GM19035 (cell line): Measurements from ENCODE around the gene KRTAP26-1.

Experiments
- ATAC-seq: cut with Tn5 transposase; IDR thresholded peaks from one replicate; pipeline ENCODE4 v1.9.1; 2021; ENCODE audit not compliant: unreplicated experiment

Gene KRTAP26-1

GRCh38 chr21:30271611-30272010 lies 48.5 kb downstream of the KRTAP26-1 start:
- no peak for ATAC-seq

DNA sequence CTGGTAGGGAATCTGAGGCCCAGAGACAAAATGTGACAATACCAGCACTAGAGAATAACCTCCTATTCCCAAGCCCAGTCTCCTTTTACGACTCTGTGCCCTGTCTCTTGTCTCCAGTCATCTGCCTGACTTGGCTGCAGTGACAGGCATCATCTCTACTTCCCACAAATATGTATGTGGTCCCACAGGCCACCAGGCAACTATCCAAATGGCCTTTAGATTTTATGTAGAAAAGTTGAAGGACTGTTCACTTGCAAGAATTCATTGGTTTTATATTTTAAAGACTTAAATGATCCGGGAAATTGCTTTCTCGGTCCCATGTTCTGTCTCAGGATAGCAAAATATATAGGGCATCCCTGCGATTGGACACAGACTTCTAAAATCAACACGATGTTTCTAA lies 49.0 kb downstream of the KRTAP26-1 start:
- ATAC-seq = no peak

DNA sequence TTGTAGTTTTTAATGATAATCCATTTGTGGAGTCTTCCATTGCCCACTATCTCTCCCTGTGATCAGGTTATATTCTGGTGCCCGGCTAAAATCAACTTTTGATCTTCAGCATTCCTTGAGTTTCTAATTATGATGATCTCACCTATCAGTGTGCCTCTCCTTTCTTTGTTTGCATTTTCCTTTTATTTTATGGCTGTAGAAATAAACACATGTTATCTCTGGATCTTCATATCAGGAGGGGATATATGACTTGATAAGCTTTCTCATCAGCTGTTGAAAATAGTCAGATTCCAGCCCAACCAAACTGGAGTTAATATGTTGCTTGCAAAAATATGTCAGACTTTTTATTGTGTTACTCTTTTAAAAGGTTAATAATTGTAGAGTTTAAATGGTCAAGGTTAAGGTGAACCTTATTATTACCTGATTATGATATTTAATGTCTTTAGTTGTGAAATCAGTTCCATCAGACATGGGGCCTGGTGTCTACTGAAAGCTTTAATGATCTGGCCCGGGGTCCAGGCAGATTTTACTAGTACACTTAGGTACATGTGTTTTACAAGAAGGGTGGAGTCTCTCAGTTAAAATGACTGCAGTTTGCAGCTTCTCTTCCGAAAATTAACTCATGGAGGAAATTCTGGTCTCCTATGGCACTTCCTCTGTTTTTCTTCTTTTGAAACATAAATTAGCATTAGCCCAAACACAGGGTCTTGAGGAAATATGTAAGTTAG lies 50.1 kb downstream of the KRTAP26-1 start:
- no peak for ATAC-seq
